Superior temporal gyrus (tissue), 1 donor: ENCODE results near the gene NR2F2.

ENCODE experiments used
- DNase-seq: peaks from one replicate; pipeline ENCODE4 v3.0.0-alpha.2; 2016; ENCODE audit errors: extremely low spot score

Gene NR2F2

DNA sequence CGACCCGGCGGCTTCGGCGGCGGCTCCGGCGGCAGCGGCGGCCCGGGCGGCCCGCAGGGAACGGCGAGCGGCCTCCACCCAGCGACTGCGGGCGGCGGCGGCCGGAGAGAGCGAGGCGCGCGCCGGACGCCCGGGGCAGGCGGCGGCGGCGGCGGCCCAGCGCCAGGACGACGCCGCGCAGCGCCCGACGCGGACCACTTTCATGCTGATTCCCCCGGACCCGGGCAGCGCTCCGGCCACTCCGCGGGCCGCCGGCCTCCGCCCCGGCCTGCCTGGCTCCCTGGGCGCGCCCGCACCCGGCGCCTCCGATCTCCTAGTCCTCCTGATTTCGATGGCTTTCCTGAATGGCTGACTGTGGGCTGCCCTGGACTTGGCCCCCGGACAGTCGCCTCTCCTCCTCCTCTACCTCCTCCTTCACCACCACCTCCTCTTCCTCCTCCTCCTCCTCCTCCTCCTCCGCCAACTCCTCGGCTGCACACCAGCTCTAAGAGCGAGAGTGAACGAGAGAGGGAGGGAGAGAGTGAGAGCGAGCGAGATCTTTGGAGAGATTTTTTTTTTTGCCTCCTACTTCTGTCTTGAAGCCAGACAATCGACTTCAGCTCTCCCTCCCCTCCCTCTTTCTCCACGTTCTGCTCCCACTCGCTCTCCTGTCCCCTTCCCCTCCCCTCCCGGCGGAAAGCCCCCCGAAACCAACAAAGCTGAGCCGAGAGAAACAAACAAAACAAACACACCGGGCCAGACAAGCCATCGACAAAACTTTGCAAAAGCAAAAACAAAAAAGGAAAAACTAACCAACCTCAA is 844 bp downstream of the NR2F2 start:
- no peak for DNase-seq

DNA sequence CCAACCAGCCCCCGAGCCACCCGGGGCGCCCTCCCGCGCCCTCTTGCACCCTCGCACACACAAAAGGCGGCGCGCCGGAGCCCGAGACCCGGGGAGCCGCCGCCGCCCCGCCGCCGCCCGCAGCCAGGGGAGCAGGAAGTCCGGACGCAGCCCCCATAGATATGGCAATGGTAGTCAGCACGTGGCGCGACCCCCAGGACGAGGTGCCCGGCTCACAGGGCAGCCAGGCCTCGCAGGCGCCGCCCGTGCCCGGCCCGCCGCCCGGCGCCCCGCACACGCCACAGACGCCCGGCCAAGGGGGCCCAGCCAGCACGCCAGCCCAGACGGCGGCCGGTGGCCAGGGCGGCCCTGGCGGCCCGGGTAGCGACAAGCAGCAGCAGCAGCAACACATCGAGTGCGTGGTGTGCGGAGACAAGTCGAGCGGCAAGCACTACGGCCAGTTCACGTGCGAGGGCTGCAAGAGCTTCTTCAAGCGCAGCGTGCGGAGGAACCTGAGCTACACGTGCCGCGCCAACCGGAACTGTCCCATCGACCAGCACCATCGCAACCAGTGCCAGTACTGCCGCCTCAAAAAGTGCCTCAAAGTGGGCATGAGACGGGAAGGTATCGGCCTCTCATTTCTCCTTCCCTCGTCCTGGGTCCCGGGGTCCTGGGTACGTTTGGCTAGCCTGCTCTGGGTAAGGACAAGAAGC is 1.6 kb downstream of the NR2F2 start:
- no peak for DNase-seq

DNA sequence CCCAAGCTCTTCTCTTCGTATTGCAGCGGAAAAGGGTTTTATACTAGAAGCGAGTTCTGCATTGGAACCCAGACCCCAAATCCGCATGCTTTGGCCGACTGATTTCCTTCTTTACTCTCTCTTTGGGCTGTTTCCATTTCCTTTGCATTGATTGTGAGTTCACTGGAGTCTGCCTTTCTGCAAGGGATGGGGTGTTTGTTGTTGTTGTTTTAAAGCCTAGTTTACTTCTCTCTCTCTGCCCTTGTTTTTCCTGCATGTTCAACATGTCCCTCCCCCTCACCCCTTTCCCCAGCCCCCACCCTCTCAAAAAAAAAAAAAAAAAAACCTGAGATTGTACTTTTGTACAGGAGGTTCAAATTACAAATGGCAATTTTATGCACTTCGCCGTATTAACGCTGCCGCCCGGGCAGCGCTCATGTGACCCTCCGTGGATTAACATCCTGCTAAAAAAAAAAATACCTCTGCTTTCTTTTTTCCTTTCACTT is 2.2 kb downstream of the NR2F2 start:
- no peak for DNase-seq

DNA sequence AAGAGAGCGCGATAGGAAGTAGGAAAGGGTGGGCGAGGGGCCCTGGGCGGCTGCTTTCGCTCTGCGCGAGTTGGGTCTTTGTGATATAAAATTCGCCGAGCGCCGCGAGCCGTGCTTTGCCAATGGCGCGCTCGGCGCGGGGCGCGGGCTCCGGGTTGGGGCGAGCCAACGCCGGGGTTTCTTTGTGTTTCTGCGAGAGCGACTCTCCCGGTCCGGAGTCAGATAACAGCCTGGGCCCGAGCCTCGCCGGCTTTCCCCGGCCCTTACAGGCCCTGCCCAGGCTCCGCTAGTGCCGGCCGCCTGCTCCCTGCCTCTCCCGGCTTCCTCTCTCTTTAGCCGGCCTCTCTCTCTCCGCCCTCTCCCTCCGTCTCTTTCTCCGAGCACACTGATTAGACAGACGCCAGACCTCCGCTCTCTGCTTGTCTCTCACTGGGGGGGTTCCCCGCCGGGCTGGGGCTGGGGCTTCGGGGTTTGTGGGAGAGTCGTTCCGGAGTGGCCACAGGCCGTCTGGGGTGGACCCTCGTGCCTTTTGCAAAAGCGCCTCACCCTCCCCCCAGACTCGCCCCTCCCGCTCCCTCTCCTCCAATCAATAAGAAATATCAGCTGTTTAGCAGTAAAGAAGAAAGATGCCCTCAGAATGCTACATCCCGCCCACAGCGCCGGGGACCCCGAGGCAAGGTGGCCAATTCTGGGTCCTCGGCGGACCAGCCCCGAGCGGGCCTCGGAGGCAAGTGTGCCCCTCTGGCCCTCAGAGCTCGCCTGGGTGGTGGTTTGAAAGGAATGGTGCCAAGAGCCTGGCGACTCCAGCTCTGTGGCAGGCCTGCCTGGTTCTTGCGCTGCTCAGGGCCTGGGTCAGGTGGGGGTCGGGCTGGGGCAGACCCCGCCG is 2.9 kb downstream of the NR2F2 start:
- no peak for DNase-seq

DNA sequence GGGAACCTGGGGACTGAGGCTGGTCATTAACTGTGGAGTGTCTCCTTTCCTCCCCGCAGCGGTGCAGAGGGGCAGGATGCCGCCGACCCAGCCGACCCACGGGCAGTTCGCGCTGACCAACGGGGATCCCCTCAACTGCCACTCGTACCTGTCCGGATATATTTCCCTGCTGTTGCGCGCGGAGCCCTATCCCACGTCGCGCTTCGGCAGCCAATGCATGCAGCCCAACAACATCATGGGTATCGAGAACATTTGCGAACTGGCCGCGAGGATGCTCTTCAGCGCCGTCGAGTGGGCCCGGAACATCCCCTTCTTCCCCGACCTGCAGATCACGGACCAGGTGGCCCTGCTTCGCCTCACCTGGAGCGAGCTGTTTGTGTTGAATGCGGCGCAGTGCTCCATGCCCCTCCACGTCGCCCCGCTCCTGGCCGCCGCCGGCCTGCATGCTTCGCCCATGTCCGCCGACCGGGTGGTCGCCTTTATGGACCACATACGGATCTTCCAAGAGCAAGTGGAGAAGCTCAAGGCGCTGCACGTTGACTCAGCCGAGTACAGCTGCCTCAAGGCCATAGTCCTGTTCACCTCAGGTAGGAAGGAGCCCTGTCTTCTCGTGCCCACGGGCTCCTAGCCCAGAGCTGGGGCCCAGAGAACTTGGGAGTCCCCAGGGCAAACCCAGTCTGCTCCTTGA is 3.7 kb downstream of the NR2F2 start:
- no peak for DNase-seq

DNA sequence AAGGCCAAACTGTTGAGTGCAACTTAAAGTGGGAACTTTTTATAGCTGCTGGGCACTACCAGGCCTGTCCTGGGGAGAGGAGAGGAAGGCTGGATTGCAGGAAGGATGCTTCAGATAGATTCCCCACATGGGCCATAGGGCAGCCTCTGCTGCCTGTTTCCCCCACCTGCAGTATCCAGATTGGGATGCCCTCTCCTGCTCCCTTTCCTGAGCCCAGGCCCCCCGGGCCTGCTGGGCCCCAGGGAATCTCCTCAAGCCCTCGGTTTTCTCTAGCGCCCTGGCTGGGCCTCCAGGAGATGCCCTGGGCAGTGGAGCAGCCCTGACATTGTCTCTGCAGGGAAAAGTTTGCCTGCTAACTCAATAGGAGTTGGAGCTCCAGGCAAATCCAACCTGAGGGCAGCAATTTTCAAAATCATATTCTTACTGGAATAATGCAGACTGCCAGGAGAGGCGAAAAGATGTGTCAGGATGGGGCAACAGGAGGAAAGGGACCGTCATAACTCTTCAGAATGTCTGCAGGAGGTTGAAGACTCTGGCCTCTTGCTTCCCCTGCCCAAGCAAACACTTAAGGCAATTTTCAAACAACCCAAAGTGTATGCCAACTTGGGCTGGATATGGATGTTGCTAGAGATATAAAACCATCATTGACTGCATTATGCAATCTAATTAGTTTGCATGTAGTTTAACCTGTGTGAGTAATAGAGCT is 4.4 kb downstream of the NR2F2 start:
- no peak for DNase-seq

DNA sequence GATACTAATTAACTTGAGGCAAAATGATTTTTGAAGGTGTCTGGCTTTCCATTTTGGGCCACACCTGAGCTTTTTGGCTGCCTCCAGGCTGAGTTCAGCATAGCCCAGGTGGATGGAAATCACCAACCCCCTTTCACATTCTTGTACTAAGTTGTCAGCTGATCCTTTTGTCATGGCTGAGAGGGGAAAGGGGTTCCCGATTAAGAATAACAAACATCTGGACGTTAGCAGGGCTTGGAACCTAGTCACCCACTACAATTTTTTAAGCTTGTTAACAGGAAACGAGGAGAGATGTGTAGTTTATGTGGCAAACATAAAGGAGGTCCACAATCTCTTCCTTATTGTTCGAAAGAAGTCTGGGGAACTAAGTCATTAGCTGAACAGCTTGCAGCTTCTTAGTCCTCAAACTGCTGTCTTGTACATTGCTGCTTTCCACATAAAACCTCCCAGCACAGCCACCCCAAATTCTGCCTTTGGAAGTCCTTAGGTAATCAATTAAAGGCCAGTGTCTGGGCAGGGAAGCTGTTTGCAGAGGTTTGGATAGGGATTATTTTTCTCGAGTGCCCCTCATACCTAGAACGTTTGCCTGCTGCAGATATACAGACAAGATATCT is 5.0 kb downstream of the NR2F2 start:
- no peak for DNase-seq

DNA sequence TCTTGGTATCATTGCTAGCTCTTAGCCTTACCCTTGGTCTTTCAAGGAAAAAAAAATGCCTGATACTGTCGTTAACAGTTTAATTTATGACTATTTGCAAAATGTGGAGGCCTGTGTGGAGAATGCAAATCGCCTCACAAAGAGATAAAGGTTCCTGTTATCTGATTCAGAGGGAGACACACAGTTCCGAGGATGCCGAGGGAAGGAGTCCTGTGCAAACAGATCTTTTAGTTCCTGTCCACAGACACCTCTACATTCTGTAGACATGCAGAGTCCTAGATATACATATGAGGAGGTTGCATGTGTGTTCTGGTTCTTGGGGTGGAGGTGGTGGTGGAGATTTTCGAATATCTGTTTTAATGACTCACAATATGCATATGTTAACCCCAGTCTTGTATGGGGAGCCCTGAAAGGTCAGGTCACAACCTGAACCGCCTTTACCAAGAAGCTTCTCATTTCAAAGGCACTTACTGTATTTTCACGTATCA is 5.7 kb downstream of the NR2F2 start:
- DNase-seq = no peak

DNA sequence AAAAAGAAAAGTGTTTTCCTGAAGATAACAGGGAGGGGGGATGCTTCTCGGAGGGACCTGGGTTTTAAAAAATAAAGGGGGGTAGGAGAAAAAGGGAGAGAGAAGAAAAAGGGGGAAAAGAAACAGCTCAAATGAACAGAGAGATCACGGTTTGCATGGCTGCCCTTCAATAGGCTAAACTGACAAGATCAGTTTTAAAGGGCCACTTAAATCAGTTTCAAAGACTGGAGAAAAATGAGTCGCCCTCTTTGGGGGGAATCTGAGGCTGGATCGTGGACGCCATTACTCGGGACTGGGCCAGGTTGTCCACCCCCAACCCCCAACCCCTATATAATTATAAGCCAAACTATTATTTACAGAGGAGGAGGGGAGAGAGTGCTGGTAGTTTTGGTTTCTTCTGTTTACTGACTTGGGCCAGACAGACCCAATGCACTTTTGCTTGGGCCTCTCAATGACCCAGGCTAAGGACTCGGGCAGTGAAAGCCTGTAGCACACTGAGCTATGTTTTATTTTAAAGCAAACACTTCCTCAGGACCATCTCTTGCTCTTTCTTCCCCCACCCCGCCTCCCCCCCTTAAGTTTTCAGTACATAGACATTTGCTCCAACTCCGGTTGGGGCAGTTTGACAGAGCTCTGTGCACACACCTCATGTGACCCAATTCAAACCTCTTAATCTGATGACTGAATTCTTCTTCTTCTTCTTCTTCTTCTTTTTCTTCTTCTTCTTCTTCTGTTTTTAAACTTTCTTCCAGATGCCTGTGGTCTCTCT is 6.3 kb downstream of the NR2F2 start:
- DNase-seq = no peak

DNA sequence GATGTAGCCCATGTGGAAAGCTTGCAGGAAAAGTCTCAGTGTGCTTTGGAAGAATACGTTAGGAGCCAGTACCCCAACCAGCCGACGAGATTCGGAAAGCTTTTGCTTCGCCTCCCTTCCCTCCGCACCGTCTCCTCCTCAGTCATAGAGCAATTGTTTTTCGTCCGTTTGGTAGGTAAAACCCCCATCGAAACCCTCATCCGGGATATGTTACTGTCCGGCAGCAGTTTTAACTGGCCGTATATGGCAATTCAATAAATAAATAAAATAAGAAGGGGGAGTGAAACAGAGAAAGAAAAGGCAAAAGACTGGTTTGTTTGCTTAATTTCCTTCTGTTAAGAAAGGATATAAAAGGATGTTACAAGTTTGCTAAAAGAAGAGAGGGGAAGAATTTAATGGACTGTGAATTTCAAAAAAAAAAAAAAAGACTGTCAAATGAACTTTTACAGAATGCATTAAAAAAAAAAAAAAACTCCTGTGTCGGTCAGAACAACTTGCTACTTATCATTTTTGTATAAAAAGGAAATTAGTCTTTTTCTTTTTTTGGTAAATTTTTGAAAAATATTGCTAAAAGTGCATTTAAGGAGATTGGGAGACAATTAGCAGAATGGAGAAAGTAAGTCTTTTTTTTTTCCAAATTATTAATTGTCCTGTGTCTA is 7.0 kb downstream of the NR2F2 start:
- DNase-seq = no peak

DNA sequence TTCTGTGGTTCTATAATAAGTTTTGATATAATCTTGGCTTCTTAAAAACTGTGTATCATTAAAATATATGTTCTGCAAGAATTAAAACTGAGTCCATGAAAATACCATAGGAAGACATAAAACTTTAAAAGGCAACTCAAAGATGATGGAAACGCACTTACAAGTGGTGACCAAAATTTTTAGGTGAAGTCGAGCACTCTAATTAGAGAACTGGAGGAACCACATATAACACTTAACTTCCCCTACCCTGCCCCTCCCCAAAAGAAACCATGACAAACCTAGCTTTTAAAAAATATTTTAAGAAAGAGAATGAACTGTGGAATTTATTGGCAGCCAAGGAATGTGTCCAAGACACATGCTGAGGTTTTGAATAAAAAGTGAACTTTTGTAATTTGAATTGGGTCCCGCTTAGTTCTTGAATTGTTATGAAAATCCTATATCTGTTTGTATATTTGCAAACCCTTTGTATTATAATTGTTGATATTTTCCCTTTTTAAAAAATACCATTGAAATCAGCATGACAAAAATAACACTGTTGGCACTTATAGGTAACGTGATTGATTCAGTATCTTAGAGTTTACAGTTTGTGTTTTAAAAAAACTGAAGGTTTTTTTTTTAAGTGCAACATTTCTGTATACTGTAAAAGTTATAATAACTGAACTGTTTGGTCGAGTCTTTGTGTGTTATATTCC is 7.7 kb downstream of the NR2F2 start:
- DNase-seq = no peak

DNA sequence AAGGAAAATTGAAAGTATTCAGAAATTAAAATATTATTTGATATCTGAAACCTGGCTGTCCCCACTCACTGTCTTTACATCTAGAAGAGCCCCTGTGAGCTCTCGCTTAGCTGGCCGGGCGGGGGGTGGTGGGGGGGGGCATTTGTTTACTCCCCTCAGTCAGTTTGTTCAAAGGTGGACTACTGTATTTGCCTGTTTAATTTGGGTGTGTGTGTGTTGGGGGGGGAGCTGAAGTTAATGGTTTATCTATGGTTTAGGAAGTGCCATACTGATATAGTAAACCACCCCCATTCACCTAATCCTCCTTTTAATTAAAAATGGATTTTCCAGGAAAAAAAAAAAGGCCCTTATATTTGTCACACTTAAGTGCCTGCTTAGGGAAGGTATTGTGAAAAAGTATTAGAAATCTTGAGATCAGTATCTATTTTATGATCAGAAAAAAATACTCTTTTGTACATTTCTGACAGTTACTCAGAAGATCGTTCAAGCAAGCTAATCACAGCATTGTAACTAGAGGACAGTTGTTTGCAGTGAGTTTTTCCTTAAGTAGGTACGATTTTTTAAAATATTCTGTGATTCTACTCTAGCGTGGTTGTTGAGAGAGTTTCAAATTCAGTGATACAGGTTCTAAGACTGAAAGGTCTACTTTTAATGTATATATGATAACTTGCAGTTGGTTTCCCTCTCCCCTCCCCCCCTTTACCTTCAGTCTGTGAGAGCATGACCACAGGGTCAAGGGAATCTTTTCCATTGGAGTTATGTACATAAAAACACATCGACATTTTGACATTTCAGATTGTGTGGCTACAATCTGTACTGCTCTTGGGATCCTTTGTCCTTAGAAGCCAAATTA is 8.5 kb downstream of the NR2F2 start:
- DNase-seq = no peak

DNA sequence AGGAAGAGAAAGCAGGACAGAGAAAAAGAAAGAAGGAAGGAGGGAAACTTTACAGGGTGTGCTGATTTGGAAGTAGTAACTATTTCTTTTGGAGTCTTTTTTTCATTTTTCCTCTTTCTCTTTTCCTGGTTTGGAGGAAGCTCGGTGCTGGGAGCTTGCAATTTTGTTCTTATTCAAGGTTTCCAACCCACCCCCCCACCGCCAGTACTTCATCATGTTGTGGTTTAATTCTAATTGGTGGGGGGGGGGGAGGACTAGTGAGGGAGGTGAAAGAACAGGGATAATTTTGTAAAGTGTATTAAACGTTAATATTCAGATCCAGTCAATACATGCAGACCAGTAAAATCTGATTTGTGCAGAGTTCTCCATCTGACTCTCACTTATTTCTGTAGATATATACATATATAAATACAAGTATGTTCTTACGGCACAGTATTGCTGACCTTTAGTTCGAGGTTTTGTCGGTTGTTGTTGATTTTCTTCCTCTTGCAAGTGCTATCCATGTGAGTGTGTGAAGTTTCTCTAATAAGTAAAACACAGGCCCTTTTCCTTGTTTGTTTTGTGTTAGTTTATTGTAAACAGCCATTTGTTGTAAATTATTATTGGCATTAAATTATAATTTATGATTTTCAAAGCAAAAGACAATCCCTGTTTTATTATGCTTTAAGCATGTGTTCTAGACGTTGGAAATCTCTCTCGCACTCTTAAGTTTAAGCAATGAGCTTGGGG is 9.3 kb downstream of the NR2F2 start:
- DNase-seq = no peak

DNA sequence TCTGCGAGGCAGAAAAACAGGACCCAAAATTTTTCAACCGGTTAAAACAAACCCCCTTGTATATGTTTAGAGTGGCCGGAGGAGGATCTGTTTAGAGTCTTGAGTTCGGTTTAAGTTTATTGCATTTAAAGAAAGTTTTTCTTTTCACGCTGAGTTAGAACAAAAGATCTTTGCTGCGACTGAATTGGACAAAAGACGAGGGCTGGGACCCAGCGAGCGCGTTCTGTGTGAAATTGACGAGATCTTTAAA is 9.8 kb downstream of the NR2F2 start:
- no peak for DNase-seq

DNA sequence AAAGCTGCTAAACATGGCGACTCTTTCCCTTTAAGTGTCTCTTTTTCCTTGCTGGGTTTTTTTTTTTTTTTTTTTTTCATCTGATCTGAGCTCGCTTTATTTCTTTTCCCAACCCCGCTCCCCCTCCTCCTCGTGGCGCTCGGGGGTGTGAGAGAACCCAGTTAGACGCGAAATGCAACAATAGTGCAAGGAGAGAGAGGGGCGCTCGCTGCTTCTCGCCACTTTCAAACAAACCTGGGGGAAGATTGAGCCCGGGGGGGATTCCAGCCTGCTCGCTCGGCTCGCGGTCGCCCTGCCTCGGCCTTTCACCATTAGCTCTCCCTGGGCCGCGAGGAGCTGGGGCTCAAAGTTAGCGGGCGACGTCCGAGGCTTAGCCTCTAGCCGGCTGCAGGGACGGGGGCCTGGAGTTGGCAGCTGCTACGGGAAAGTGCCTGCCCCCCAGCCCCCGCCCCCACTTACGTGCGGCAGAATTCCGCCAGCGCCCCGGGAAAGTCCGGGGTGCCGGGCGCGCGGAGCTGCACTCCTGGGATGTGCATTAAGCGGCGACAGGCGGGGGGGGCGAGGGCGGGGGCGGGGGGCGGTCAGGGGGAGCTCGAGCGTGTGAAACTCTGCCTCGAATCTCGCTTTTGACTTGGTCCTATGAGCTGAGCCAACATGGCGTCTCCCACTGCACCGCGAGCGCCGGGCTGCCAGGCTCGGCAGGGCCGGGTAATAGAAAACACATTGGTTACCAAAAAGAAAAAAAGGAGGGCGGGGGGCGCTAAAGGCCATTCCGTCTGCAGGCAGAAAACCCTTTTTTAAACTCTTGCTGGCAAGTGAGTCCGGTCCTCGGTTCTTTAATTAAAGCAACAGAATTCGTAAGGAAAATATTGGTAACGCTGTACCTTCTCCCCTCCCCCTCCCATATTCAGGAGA is 10.4 kb downstream of the NR2F2 start:
- no peak for DNase-seq
